K562 (cell line): ENCODE data around the gene CNGB1. TPM values are rescaled to one million over a fixed set of nuclear protein-coding genes. Genes with fewer than 3 reads are reported as not detected.

Experiments
- ARID2 ChIP-seq: fragments of 450-650 bp; IDR thresholded peaks from 2 replicates; pipeline ENCODE4 v1.6.1; 2017; ENCODE audit warnings: antibody characterized with exemption, mild to moderate bottlenecking
- CHAMP1 ChIP-seq: fragments of 450-650 bp; IDR thresholded peaks from 2 replicates; pipeline ENCODE4 v1.6.1; 2016; ENCODE audit warnings: mild to moderate bottlenecking
- FOXA3 ChIP-seq, 2 experiments: fragments of 450-650 bp in 1 of 2; sonication (generic) in 1 of 2; formaldehyde crosslinking; IDR thresholded peaks in 1 of 2; conservative IDR thresholded peaks in 1 of 2; 2 replicates each; pipeline versions ENCODE4 v1.4.0 to v1.8.0; 2020 to 2022; ENCODE audit warnings: mild to moderate bottlenecking in 2 of 2, missing genetic modification reagents in 1 of 2
- HDAC1 ChIP-seq, 2 experiments: fragments of 450-650 bp; IDR thresholded peaks; 2 replicates each; pipeline ENCODE4 v1.6.1; 2016 to 2017; ENCODE audit warnings: inconsistent platforms in 1 of 2, mild to moderate bottlenecking in 1 of 2, moderate library complexity in 1 of 2
- HDAC2 ChIP-seq: fragments of 450-650 bp; IDR thresholded peaks from 2 replicates; pipeline ENCODE4 v1.6.1; 2016; ENCODE audit warnings: mild to moderate bottlenecking
- HNRNPL ChIP-seq: fragments of 200-400 bp; formaldehyde crosslinking; IDR thresholded peaks from 2 replicates; pipeline ENCODE4 v1.6.1; 2017; ENCODE audit warnings: low read depth, mild to moderate bottlenecking, low read length
- JUND ChIP-seq, 2 experiments: IDR thresholded peaks; 2 replicates in 1 of 2; 3 replicates in 1 of 2; pipeline ENCODE4 v1.6.1; 2011; ENCODE audit warnings: borderline replicate concordance in 2 of 2, low read depth in 2 of 2, low read length in 2 of 2, improper control_type of control experiment in 1 of 2, missing biosample characterization in 1 of 2, missing genetic modification characterization in 1 of 2, missing genetic modification reagents in 1 of 2
- MCM3 ChIP-seq: fragments of 450-650 bp; IDR thresholded peaks from 2 replicates; pipeline ENCODE4 v1.6.1; 2016
- NR0B1 ChIP-seq: fragments of 450-650 bp; IDR thresholded peaks from one replicate; pipeline ENCODE4 v1.6.1; 2018; ENCODE audit warnings: mild to moderate bottlenecking, moderate library complexity; ENCODE audit not compliant: partially characterized antibody
- SMARCE1 ChIP-seq: fragments of 450-650 bp; IDR thresholded peaks from 2 replicates; pipeline ENCODE4 v1.7.1; 2016; ENCODE audit warnings: mild to moderate bottlenecking
- ZNF280B ChIP-seq: fragments of 250-450 bp; sonication (Bioruptor Pico); IDR thresholded peaks from 2 replicates; pipeline ENCODE4 v1.5.1; 2021; ENCODE audit warnings: mild to moderate bottlenecking
- polyA plus RNA-seq, 8 experiments: library from polyadenylated mRNA; depleted of rRNA in 4 of 8; stranded (reverse) in 5 of 8; unstranded in 3 of 8; fragments of >200 nt; fragmentation: Nextera tagmentation in 2 of 8; fragmentation: Illumina TruSeq in 1 of 8; extraction: Ambion mirVana in 2 of 8; extraction: Trizol in 1 of 8; gene quantifications; 2 replicates each; pipeline versions ENCODE4 v1.2.1 to v1.2.3, GENCODE V29; 2011 to 2014; ENCODE audit warnings: inconsistent platforms in 1 of 8, missing spikeins in 1 of 8
- total RNA-seq, 7 experiments: library from RNA; depleted of rRNA in 6 of 7; stranded (reverse); fragments of >200 nt in 6 of 7; fragmentation: Illumina TruSeq in 2 of 7; extraction: Trizol in 2 of 7; gene quantifications; 2 replicates each; pipeline versions ENCODE4 v1.2.1 to v1.2.3, GENCODE V29; 2011 to 2021; ENCODE audit warnings: low replicate concordance in 1 of 7
- TF ChIP-seq, protein P1 (sequence below): fragments of 250-450 bp; sonication (Bioruptor Pico); IDR thresholded peaks from 2 replicates; pipeline ENCODE4 v1.5.0; 2021
- TF ChIP-seq, protein P2 (sequence below): sonication (generic); formaldehyde crosslinking; IDR thresholded peaks from 2 replicates; pipeline ENCODE4 v1.8.0; 2023; ENCODE audit warnings: missing genetic modification reagents, mild to moderate bottlenecking, borderline replicate concordance

CNGB1 gene
- total and polyA plus RNA-seq, 9 of the 15 experiments (the other 6 are each of a cell fraction or from before 2014, with no cell fraction given) = not detected

GRCh38 chr16:57977418-57978069, 6.6 kb upstream of the CNGB1 start (continued):
- TF ChIP-seq CHAMP1 (no peak; the same call in 1 of the 2 replicates), JUND (IDR thresholded peaks at IDR 0.05; ENCODE audit: borderline replicate concordance, low read depth, low read length) (peak; percentile 65), JUND (tag; IDR thresholded peaks at IDR 0.05; ENCODE audit: borderline replicate concordance, low read depth, low read length) (no peak; the same call in 2 of the 3 replicates), ZNF280B (CRISPR knock-in tag) (no peak), HDAC2 (0 out of 2 replicates have a peak, but pooled peaks have one; percentile 20), SMARCE1 (peak; percentile 78; the same call in 1 of the 2 replicates), MCM3 (peak; percentile 86; the same call in 1 of the 2 replicates), ARID2 (no peak), NR0B1 (no peak), FOXA3 (CRISPR knock-in tag; conservative IDR thresholded peaks at IDR 0.05 in 1 of 2, IDR thresholded peaks at IDR 0.05 in 1 of 2) (no peak), HNRNPL (no peak), HDAC1 (IDR thresholded peaks at IDR 0.05) (peak in 1 of 2 experiments; percentile 52; a peak in 1 of 4 replicates)
- TF ChIP-seq, protein P1, sequence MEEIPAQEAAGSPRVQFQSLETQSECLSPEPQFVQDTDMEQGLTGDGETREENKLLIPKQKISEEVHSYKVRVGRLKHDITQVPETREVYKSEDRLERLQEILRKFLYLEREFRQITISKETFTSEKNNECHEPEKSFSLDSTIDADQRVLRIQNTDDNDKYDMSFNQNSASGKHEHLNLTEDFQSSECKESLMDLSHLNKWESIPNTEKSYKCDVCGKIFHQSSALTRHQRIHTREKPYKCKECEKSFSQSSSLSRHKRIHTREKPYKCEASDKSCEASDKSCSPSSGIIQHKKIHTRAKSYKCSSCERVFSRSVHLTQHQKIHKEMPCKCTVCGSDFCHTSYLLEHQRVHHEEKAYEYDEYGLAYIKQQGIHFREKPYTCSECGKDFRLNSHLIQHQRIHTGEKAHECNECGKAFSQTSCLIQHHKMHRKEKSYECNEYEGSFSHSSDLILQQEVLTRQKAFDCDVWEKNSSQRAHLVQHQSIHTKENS (CRISPR knock-in tag) = no peak
- TF ChIP-seq, protein P2, sequence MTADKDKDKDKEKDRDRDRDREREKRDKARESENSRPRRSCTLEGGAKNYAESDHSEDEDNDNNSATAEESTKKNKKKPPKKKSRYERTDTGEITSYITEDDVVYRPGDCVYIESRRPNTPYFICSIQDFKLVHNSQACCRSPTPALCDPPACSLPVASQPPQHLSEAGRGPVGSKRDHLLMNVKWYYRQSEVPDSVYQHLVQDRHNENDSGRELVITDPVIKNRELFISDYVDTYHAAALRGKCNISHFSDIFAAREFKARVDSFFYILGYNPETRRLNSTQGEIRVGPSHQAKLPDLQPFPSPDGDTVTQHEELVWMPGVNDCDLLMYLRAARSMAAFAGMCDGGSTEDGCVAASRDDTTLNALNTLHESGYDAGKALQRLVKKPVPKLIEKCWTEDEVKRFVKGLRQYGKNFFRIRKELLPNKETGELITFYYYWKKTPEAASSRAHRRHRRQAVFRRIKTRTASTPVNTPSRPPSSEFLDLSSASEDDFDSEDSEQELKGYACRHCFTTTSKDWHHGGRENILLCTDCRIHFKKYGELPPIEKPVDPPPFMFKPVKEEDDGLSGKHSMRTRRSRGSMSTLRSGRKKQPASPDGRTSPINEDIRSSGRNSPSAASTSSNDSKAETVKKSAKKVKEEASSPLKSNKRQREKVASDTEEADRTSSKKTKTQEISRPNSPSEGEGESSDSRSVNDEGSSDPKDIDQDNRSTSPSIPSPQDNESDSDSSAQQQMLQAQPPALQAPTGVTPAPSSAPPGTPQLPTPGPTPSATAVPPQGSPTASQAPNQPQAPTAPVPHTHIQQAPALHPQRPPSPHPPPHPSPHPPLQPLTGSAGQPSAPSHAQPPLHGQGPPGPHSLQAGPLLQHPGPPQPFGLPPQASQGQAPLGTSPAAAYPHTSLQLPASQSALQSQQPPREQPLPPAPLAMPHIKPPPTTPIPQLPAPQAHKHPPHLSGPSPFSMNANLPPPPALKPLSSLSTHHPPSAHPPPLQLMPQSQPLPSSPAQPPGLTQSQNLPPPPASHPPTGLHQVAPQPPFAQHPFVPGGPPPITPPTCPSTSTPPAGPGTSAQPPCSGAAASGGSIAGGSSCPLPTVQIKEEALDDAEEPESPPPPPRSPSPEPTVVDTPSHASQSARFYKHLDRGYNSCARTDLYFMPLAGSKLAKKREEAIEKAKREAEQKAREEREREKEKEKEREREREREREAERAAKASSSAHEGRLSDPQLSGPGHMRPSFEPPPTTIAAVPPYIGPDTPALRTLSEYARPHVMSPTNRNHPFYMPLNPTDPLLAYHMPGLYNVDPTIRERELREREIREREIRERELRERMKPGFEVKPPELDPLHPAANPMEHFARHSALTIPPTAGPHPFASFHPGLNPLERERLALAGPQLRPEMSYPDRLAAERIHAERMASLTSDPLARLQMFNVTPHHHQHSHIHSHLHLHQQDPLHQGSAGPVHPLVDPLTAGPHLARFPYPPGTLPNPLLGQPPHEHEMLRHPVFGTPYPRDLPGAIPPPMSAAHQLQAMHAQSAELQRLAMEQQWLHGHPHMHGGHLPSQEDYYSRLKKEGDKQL (CRISPR knock-in tag) = no peak
